Right lobe of liver (tissue), 6 donors: ENCODE data around the gene ZKSCAN2. TPM values are rescaled to one million over a fixed set of nuclear protein-coding genes. Genes with fewer than 3 reads are reported as not detected.

Experiments
- ATAC-seq, 4 donors: fragments of 200-7000 bp; cut with Tn5 transposase; one replicate each; pipeline ENCODE4 v1.9.1; 2020; ENCODE audit warnings: mild to moderate bottlenecking in 4 of 4, moderate library complexity in 4 of 4
- DNase-seq, 3 donors: peaks; one replicate each; pipeline ENCODE4 v3.0.0-alpha.2; 2020
- H3K27ac ChIP-seq, 3 donors: fragments of 200-600 bp; one replicate each; pipeline ENCODE4 v1.8.0; 2022
- H3K27me3 ChIP-seq, 2 donors: fragments of 200-600 bp; one replicate each; pipeline ENCODE4 v1.8.0; 2022
- H3K36me3 ChIP-seq, 4 donors: fragments of 200-600 bp; sonication (generic) in 1 of 4; one replicate each; pipeline versions ENCODE4 v1.5.1 to v1.8.0; 2017 to 2022; ENCODE audit warnings: control low read depth in 1 of 4
- H3K4me1 ChIP-seq, 4 donors: fragments of 200-600 bp; sonication (generic) in 1 of 4; one replicate each; pipeline versions ENCODE4 v1.5.1 to v1.8.0; 2017 to 2022; ENCODE audit warnings: control low read depth in 1 of 4
- H3K4me3 ChIP-seq, 3 donors: fragments of 200-600 bp; one replicate each; pipeline ENCODE4 v1.8.0; 2022
- H3K9me3 ChIP-seq, 4 donors: fragments of 200-600 bp; sonication (generic) in 1 of 4; one replicate each; pipeline versions ENCODE4 v1.5.1 to v1.8.0; 2017 to 2022; ENCODE audit warnings: control low read depth in 1 of 4
- CTCF ChIP-seq, 4 donors: fragments of 200-600 bp in 3 of 4; fragments of 450-650 bp in 1 of 4; IDR thresholded peaks; one replicate each; pipeline versions ENCODE4 v1.5.1 to v1.8.0; 2016 to 2022; ENCODE audit warnings: antibody characterized with exemption in 4 of 4, mild to moderate bottlenecking in 2 of 4
- POLR2A ChIP-seq: fragments of 450-650 bp; IDR thresholded peaks from one replicate; pipeline ENCODE4 v1.6.1; 2017; ENCODE audit warnings: antibody characterized with exemption, mild to moderate bottlenecking
- WGBS: methylation state at CpG from one replicate; pipeline ENCODE4 v1.1.6; 2018; ENCODE audit warnings: low coverage, low lambda C conversion rate; ENCODE audit not compliant: insufficient coverage; ENCODE audit errors: missing lambda C conversion rate; 5-methylcytosine and 5-hydroxymethylcytosine counted together
- intact Hi-C, 2 donors: fragments of 100-400 bp; cut with DNase I; formaldehyde crosslinking; loops; one replicate each; pipeline versions ENCODE4 v1.11.2 to v1.14.1; 2022
- total RNA-seq, 6 experiments: library from RNA; depleted of rRNA in 2 of 6; stranded (reverse); fragments of >200 nt in 2 of 6; fragmentation: NEBNext Ultra II Directional in 3 of 6; extraction: Animal tissue kit (Norgen Biotek cat#: 25700) in 3 of 6; gene quantifications; one replicate each; pipeline versions ENCODE4 v1.1.0 to v1.2.4, GENCODE V29; 2016 to 2023
- donor health status: DM: no; HTN: yes; CAD: no.
- donor health status: DM: no; HTN: no; CAD: no.
- donor health status: DM: no; HTN: no; CAD: no.
- donor health status: DM: no; HTN: yes; CAD: no.
- donor health status: DM: no; HTN: yes; CAD: no.

ZKSCAN2 gene
- total RNA-seq, 6 experiments from 2014 or later: 2.2 to 2.7 (median 2.2) TPM

- Histone ChIP-seq H3K36me3 (no peaks in the 10 kb centered on the region), H3K4me3 (no peak overlapping the region), H3K4me1 (no peaks in the 10 kb centered on the region), H3K27ac (no peak overlapping the region), H3K27me3 (no peaks in the 10 kb centered on the region), H3K9me3 (no peaks in the 10 kb centered on the region)
- DNase-seq (no peak), ATAC-seq (no peak)
- TF ChIP-seq POLR2A: no peak
- TF ChIP-seq CTCF (IDR thresholded peaks at IDR 0.05): no peak
- 36% methylated on average over 3 of the region's 3 CpGs for WGBS
- intact Hi-C loops: no loop called here
These were observed 33.9 kb upstream of the ZKSCAN2 start for GRCh38 chr16:25291580-25291979.

GRCh38 chr16:25289466-25289865, 31.8 kb upstream of the ZKSCAN2 start:
- 100% methylated on average over 3 of the region's 3 CpGs for WGBS
- TF ChIP-seq POLR2A: no peak
- no peak for TF ChIP-seq CTCF (IDR thresholded peaks at IDR 0.05)
- Histone ChIP-seq H3K4me1 (no peaks in the 10 kb centered on the region), H3K27me3 (no peaks in the 10 kb centered on the region), H3K4me3 (no peak overlapping the region), H3K27ac (no peak overlapping the region), H3K9me3 (no peaks in the 10 kb centered on the region), H3K36me3 (no peaks in the 10 kb centered on the region)
- intact Hi-C loops: no loop called here
- DNase-seq: no peak
- no peak for ATAC-seq

GRCh38 chr16:25279491-25279890, 21.8 kb upstream of the ZKSCAN2 start:
- 40% methylated on average over 1 of the region's 7 CpGs for WGBS
- ATAC-seq: no peak
- no peak for TF ChIP-seq POLR2A
- no peak for TF ChIP-seq CTCF (IDR thresholded peaks at IDR 0.05)
- Histone ChIP-seq H3K9me3 (no peaks in the 10 kb centered on the region), H3K27me3 (no peaks in the 10 kb centered on the region), H3K4me1 (no peaks in the 10 kb centered on the region), H3K4me3 (no peak overlapping the region), H3K36me3 (no peaks in the 10 kb centered on the region), H3K27ac (no peak overlapping the region)
- no peak for DNase-seq
- intact Hi-C loops: no loop called here

GRCh38 chr16:25271421-25271820, 13.8 kb upstream of the ZKSCAN2 start:
- Histone ChIP-seq H3K4me3 (no peak overlapping the region), H3K9me3 (no peaks in the 10 kb centered on the region), H3K36me3 (no peaks in the 10 kb centered on the region), H3K27ac (no peak overlapping the region), H3K4me1 (no peaks in the 10 kb centered on the region), H3K27me3 (no peaks in the 10 kb centered on the region)
- intact Hi-C loops: no loop called here
- 67% methylated on average over 4 of the region's 5 CpGs for WGBS
- no peak for TF ChIP-seq CTCF (IDR thresholded peaks at IDR 0.05)
- no peak for TF ChIP-seq POLR2A
- ATAC-seq (no peak), DNase-seq (no peak)

GRCh38 chr16:25270577-25270976, 12.9 kb upstream of the ZKSCAN2 start:
- ATAC-seq (no peak), DNase-seq (no peak)
- TF ChIP-seq POLR2A: no peak
- no peak for TF ChIP-seq CTCF (IDR thresholded peaks at IDR 0.05)
- H3K27ac ChIP-seq: no peak overlapping the region
- no peak overlapping the region for H3K4me3 ChIP-seq
- H3K9me3 ChIP-seq: no peaks in the 10 kb centered on the region
- WGBS: 69% methylated on average over 4 of the region's 6 CpGs
- intact Hi-C loops: no loop called here
- H3K36me3 ChIP-seq: no peaks in the 10 kb centered on the region
- H3K27me3 ChIP-seq: no peaks in the 10 kb centered on the region
- H3K4me1 ChIP-seq: no peaks in the 10 kb centered on the region
